DOHH2 (cell line): ENCODE data around the gene E2F3.

ENCODE experiments used
- H3F3A ChIP-seq: fragments of 200-600 bp; sonication (generic), shearing (Covaris generic); 2 replicates; pipeline ENCODE4 v1.6.0; 2016; ENCODE audit warnings: antibody characterized with exemption, mild to moderate bottlenecking; ENCODE audit not compliant: control insufficient read depth, insufficient read depth
- H3K27ac ChIP-seq: fragments of 200-600 bp; sonication (generic); 2 replicates; pipeline ENCODE4 v1.5.1; 2014; ENCODE audit warnings: low read depth, mild to moderate bottlenecking, low read length, moderate library complexity
- H3K27me3 ChIP-seq: fragments of 200-600 bp; sonication (generic); 2 replicates; pipeline ENCODE4 v1.6.1; 2014; ENCODE audit warnings: mild to moderate bottlenecking, low read length, mixed read lengths; ENCODE audit not compliant: control insufficient read depth
- H3K36me3 ChIP-seq: fragments of 200-600 bp; sonication (generic); 2 replicates; pipeline ENCODE4 v1.6.1; 2014; ENCODE audit warnings: mild to moderate bottlenecking, low read length, moderate library complexity, mixed read lengths; ENCODE audit not compliant: control insufficient read depth
- H3K4me1 ChIP-seq: fragments of 200-600 bp; sonication (generic); 2 replicates; pipeline ENCODE4 v1.6.1; 2014; ENCODE audit warnings: mild to moderate bottlenecking, low read length, mixed read lengths; ENCODE audit not compliant: control insufficient read depth
- H3K4me2 ChIP-seq: fragments of 200-600 bp; sonication (generic); 2 replicates; pipeline ENCODE4 v1.6.0; 2014; ENCODE audit warnings: mild to moderate bottlenecking, low read length, moderate library complexity
- H3K4me3 ChIP-seq: fragments of 200-600 bp; sonication (generic); 2 replicates; pipeline ENCODE4 v1.5.1; 2014; ENCODE audit warnings: mild to moderate bottlenecking, low read length, mixed read lengths
- H3K79me2 ChIP-seq: fragments of 200-600 bp; sonication (generic); 2 replicates; pipeline ENCODE4 v1.6.1; 2014; ENCODE audit warnings: mild to moderate bottlenecking, low read length, mixed read lengths; ENCODE audit not compliant: control insufficient read depth
- H3K9me2 ChIP-seq: fragments of 200-600 bp; sonication (generic); replicated peaks from 2 replicates; pipeline ENCODE4 v1.6.1; 2014; ENCODE audit warnings: mild to moderate bottlenecking, low read length, mixed read lengths; ENCODE audit not compliant: control insufficient read depth
- H3K9me3 ChIP-seq: fragments of 200-600 bp; sonication (generic); 2 replicates; pipeline ENCODE4 v1.6.1; 2014; ENCODE audit warnings: antibody characterized with exemption, low read length, mixed read lengths; ENCODE audit not compliant: control insufficient read depth, insufficient read depth
- H4K20me1 ChIP-seq: fragments of 200-600 bp; sonication (generic); 2 replicates; pipeline ENCODE4 v1.6.0; 2014; ENCODE audit warnings: low read depth, mild to moderate bottlenecking, antibody characterized with exemption, low read length, moderate library complexity; ENCODE audit not compliant: control insufficient read depth, insufficient read depth
- CTCF ChIP-seq: fragments of 200-600 bp; sonication (generic); IDR thresholded peaks from one replicate; pipeline ENCODE4 v1.5.1; 2014; ENCODE audit warnings: antibody characterized with exemption, mild to moderate bottlenecking, low read depth, low read length; ENCODE audit not compliant: poor library complexity, severe bottlenecking
- EZH2phosphoT487 ChIP-seq: fragments of 200-600 bp; sonication (generic); IDR thresholded peaks from 2 replicates; pipeline ENCODE4 v1.6.1; 2017; ENCODE audit warnings: borderline replicate concordance, mild to moderate bottlenecking, antibody characterized with exemption, low read length, moderate library complexity, mixed read lengths

Gene E2F3

GRCh38 chr6:20367743-20368485 is 33.8 kb upstream of the E2F3 start:
- Histone ChIP-seq H3K4me3 (no peak overlapping the region), H3K27ac (no peak overlapping the region), H4K20me1 (no peaks in the 10 kb centered on the region), H3K4me1 (no peaks in the 10 kb centered on the region), H3K4me2 (no peak overlapping the region), H3K79me2 (no peaks in the 10 kb centered on the region), H3F3A (no peaks in the 10 kb centered on the region), H3K36me3 (no peaks in the 10 kb centered on the region), H3K27me3 (peaks cover 8% of the 10 kb centered on the region), H3K9me3 (no peaks in the 10 kb centered on the region), H3K9me2 (no peaks in the 10 kb centered on the region)
- no peak for TF ChIP-seq CTCF
- TF ChIP-seq EZH2phosphoT487, result no peak

- no peaks in the 10 kb centered on the region for H3F3A ChIP-seq
- no peaks in the 10 kb centered on the region for H3K79me2 ChIP-seq
- no peak overlapping the region for H3K4me3 ChIP-seq
- H3K4me1 ChIP-seq, result no peaks in the 10 kb centered on the region
- no peak for TF ChIP-seq EZH2phosphoT487
- TF ChIP-seq CTCF, result no peak
- no peaks in the 10 kb centered on the region for H3K9me3 ChIP-seq
- peaks cover 8% of the 10 kb centered on the region; the same call in 1 of the 2 replicates for H3K27me3 ChIP-seq
- no peaks in the 10 kb centered on the region for H3K36me3 ChIP-seq
- no peak overlapping the region for H3K27ac ChIP-seq
- H3K4me2 ChIP-seq, result no peak overlapping the region
- H3K9me2 ChIP-seq, result no peaks in the 10 kb centered on the region
- no peaks in the 10 kb centered on the region for H4K20me1 ChIP-seq
Measured at GRCh38 chr6:20370393-20370792, 31.3 kb upstream of the E2F3 start.

- H3K27me3 ChIP-seq, result peaks cover 8% of the 10 kb centered on the region; the same call in 1 of the 2 replicates
- no peak overlapping the region for H3K4me2 ChIP-seq
- no peak for TF ChIP-seq CTCF
- no peak for TF ChIP-seq EZH2phosphoT487
- H3K27ac ChIP-seq, result no peak overlapping the region
- H3K4me1 ChIP-seq, result no peaks in the 10 kb centered on the region
- H3K9me2 ChIP-seq, result no peaks in the 10 kb centered on the region
- H3K4me3 ChIP-seq, result no peak overlapping the region
- no peaks in the 10 kb centered on the region for H3K79me2 ChIP-seq
- no peaks in the 10 kb centered on the region for H3K36me3 ChIP-seq
- H3K9me3 ChIP-seq, result no peaks in the 10 kb centered on the region
- H4K20me1 ChIP-seq, result no peaks in the 10 kb centered on the region
- no peaks in the 10 kb centered on the region for H3F3A ChIP-seq
Measured at GRCh38 chr6:20370801-20371200, 30.9 kb upstream of the E2F3 start.
